CD4-positive, alpha-beta T cell treated with Interleukin-6 at 100 ng/mL for 8 hours (primary cell): ENCODE data around the gene GNRH2.
"Not testable (repeated sequence)": the region's sequence is repeated elsewhere in the genome, so short reads cannot be mapped to it uniquely, and the experiment has no call there.

Experiments used
- DNase-seq: peaks from one replicate; pipeline ENCODE4 v3.0.0-alpha.2; 2020; ENCODE audit warnings: mixed read lengths, low spot score

Gene GNRH2

GRCh38 chr20:3043322-3043721, at the start of gene GNRH2:
Gene GNRH2, plus strand, starts transcription at chr20:3043622. Its CDS starts 793 bp downstream, at chr20:3044415.
- no peak for DNase-seq

GRCh38 chr20:2995796-2996195, 47.6 kb upstream of the GNRH2 start:
- no peak for DNase-seq

- DNase-seq = no peak
Observed at GRCh38 chr20:2998728-2999127, 44.7 kb upstream of the GNRH2 start.

GRCh38 chr20:3000852-3001523, 42.4 kb upstream of the GNRH2 start:
- DNase-seq = peak; percentile 45

GRCh38 chr20:3003416-3003815, 40.0 kb upstream of the GNRH2 start:
- DNase-seq = no peak

- DNase-seq = no peak
Observed at GRCh38 chr20:3010985-3011723, 32.3 kb upstream of the GNRH2 start.

GRCh38 chr20:3011752-3012151, 31.7 kb upstream of the GNRH2 start:
- DNase-seq = no peak

- DNase-seq = no peak
Observed at GRCh38 chr20:3013771-3014170, 29.7 kb upstream of the GNRH2 start.

GRCh38 chr20:3014179-3014578, 29.2 kb upstream of the GNRH2 start:
- no peak for DNase-seq

- no peak for DNase-seq
Observed at GRCh38 chr20:3014662-3015061, 28.8 kb upstream of the GNRH2 start.

- DNase-seq = not testable (repeated sequence)
Observed at GRCh38 chr20:3015302-3015701, 28.1 kb upstream of the GNRH2 start.

- DNase-seq = no peak
Observed at GRCh38 chr20:3021327-3021726, 22.1 kb upstream of the GNRH2 start.

GRCh38 chr20:3021777-3022176, 21.6 kb upstream of the GNRH2 start:
- no peak for DNase-seq

GRCh38 chr20:3022559-3023490, 20.6 kb upstream of the GNRH2 start:
- not testable (repeated sequence) for DNase-seq

GRCh38 chr20:3027987-3028386, 15.4 kb upstream of the GNRH2 start:
- DNase-seq = no peak

GRCh38 chr20:3031524-3032147, 11.8 kb upstream of the GNRH2 start:
- DNase-seq = no peak

- no peak for DNase-seq
Observed at GRCh38 chr20:3032624-3033023, 10.8 kb upstream of the GNRH2 start.

GRCh38 chr20:3037654-3038053, 5.8 kb upstream of the GNRH2 start:
- no peak for DNase-seq

GRCh38 chr20:3038454-3038853, 5.0 kb upstream of the GNRH2 start:
- no peak for DNase-seq

- DNase-seq = no peak
Observed at GRCh38 chr20:3039426-3039825, 4.0 kb upstream of the GNRH2 start.

- DNase-seq = no peak
Observed at GRCh38 chr20:3040086-3040485, 3.3 kb upstream of the GNRH2 start.

- DNase-seq = no peak
Observed at GRCh38 chr20:3041854-3042409, 1.5 kb upstream of the GNRH2 start.
